Brain microvascular endothelial cell (primary cell): Measurements from ENCODE around the gene PTCD3.

Experiments
- DNase-seq: peaks from one replicate; pipeline ENCODE4 v3.0.0-alpha.2; 2020
- H3K27ac ChIP-seq: fragments of 250-450 bp; sonication (Bioruptor Pico); 2 replicates; pipeline ENCODE4 v1.5.1; 2020; ENCODE audit warnings: mild to moderate bottlenecking, moderate library complexity
- H3K27me3 ChIP-seq: fragments of 250-450 bp; sonication (Bioruptor Pico); replicated peaks from 2 replicates; pipeline ENCODE4 v1.5.1; 2020; ENCODE audit warnings: mild to moderate bottlenecking
- H3K36me3 ChIP-seq: fragments of 250-450 bp; sonication (Bioruptor Pico); replicated peaks from 2 replicates; pipeline ENCODE4 v1.5.1; 2020; ENCODE audit warnings: mild to moderate bottlenecking
- H3K4me3 ChIP-seq: 2 replicates; pipeline ENCODE4 v1.5.1; 2011; ENCODE audit warnings: low read depth, mild to moderate bottlenecking, control low read depth, low read length, moderate library complexity
- in situ Hi-C: cut with HindIII; loops from 2 replicates; pipeline ENCODE4 v1.10.0; 2017; ENCODE audit warnings: low sequenced_read_pairs, low pct_ligation_motif_present
- TF ChIP-seq, protein P1 (sequence below): IDR thresholded peaks from 2 replicates; pipeline ENCODE4 v1.5.1; 2011; ENCODE audit warnings: low read depth, mild to moderate bottlenecking, moderate library complexity, low read length, control low read depth, inconsistent platforms; ENCODE audit errors: missing control alignments

The PTCD3 gene

GRCh38 chr2:86105969-86106945, at the start of gene PTCD3:
PTCD3 (plus strand) TSS chr2:86106235; CDS start chr2:86106248, 13 bp downstream.
- H3K27ac ChIP-seq: peak within 1 kb of the TSS; percentile 94
- peak; percentile 95 for DNase-seq
- H3K36me3 ChIP-seq: peaks cover 10% of the 10 kb centered on the region
- no peaks in the 10 kb centered on the region for H3K27me3 ChIP-seq
- TF ChIP-seq, protein P1, sequence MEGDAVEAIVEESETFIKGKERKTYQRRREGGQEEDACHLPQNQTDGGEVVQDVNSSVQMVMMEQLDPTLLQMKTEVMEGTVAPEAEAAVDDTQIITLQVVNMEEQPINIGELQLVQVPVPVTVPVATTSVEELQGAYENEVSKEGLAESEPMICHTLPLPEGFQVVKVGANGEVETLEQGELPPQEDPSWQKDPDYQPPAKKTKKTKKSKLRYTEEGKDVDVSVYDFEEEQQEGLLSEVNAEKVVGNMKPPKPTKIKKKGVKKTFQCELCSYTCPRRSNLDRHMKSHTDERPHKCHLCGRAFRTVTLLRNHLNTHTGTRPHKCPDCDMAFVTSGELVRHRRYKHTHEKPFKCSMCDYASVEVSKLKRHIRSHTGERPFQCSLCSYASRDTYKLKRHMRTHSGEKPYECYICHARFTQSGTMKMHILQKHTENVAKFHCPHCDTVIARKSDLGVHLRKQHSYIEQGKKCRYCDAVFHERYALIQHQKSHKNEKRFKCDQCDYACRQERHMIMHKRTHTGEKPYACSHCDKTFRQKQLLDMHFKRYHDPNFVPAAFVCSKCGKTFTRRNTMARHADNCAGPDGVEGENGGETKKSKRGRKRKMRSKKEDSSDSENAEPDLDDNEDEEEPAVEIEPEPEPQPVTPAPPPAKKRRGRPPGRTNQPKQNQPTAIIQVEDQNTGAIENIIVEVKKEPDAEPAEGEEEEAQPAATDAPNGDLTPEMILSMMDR: no peak
- peak within 1 kb of the TSS; percentile 70 for H3K4me3 ChIP-seq
- in situ Hi-C loops: no loop called here

DNA sequence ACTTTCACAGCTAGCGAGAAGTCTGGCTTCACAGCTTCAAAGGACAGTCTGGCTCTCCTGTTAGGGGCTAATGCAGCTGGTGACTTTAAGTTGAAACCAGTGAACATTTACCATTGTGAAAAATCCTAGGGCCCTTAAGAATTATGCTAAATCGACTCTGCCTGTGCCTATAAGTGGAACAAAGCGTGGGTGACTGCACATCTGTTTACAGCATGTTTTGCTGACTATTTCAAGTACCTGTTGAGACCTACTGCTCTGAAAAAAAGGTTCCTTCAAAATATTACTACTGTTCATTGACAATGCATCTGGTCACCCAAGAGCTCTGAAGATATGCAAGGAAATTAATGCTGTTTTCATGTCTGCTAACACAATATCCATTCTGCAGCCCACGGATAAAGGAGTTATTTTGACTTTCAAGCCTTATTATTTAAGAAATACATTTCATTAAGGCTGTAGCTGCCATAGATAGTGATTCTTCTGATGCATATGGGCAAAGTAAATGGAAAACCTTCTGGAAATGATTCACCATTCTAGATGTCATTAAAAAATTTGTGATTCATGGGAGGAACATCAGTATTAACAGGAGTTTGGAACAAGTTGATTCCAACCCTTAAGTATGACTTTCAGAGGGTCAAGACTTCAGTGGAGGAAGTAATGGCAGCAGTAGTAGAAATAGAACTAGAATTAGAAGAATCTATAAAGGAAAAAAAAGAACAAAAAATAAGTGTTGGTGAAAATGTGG, 49.3 kb upstream of the PTCD3 start:
- H3K27ac ChIP-seq: no peak overlapping the region
- TF ChIP-seq, protein P1: no peak
- no peak for DNase-seq
- in situ Hi-C loops: no loop called here
- no peak overlapping the region for H3K4me3 ChIP-seq
- H3K27me3 ChIP-seq: no peaks in the 10 kb centered on the region
- peaks cover 33% of the 10 kb centered on the region for H3K36me3 ChIP-seq

- H3K36me3 ChIP-seq: peaks cover 33% of the 10 kb centered on the region
- peak overlapping the region; percentile 51 for H3K27ac ChIP-seq
- H3K27me3 ChIP-seq: no peaks in the 10 kb centered on the region
- peak; percentile 61 for DNase-seq
- in situ Hi-C loops: no loop called here
- TF ChIP-seq, protein P1: no peak
- no peak overlapping the region for H3K4me3 ChIP-seq
Measured at GRCh38 chr2:86062043-86062442, 44.0 kb upstream of the PTCD3 start.

DNA sequence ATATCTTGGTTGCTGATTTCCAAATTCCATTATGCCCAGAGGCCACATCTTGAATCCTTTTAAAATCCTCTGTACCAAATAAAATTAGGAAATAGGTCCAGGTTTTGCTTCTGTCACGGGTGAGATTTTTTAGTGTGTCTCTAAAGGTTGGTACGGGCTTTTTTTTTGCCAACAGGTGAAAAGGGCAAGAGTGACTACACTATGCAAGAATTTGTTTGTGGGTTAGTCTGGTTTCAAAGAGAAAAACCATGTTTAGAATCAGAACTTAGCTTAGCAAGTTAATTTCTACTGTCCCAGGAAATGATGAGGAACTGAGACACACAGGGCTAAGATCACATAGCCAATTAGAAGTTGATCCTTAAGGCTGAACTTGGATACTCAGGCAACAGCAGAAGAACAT, 42.0 kb upstream of the PTCD3 start:
- no peaks in the 10 kb centered on the region for H3K27me3 ChIP-seq
- in situ Hi-C loops: no loop called here
- TF ChIP-seq, protein P1: no peak
- H3K27ac ChIP-seq: peak overlapping the region; percentile 67
- H3K4me3 ChIP-seq: no peak overlapping the region
- peaks cover 41% of the 10 kb centered on the region for H3K36me3 ChIP-seq
- peak; percentile 27 for DNase-seq

DNA sequence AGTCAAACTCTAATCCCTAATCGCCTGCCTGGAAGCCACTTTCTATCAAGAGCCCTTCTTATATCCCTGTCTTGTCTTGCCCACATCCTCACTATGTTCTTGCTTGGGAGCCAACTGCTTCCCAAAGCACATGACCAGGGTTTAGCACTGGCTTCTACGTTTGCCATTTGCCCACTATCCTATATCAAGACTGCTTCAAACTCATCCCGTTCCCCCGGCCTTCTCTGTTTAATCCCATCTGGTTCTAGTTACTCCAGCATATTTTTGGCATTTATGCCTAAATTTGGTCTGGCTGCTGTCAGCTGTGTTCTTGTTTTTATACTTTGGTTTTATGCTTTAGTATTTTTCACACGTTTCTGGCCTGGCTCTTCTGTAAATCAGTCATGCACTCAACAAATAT, 40.5 kb upstream of the PTCD3 start:
- H3K4me3 ChIP-seq: no peak overlapping the region
- TF ChIP-seq, protein P1: no peak
- H3K27me3 ChIP-seq: no peaks in the 10 kb centered on the region
- H3K36me3 ChIP-seq: peaks cover 52% of the 10 kb centered on the region
- in situ Hi-C loops: no loop called here
- no peak for DNase-seq
- no peak overlapping the region for H3K27ac ChIP-seq
